ENCODE results near the gene KANTR.

The KANTR gene

GRCh38 chrX:53088136-53088974 is 5.6 kb upstream of the KANTR start:
- Histone ChIP-seq H3K9me3 (ENCODE audit: control insufficient read depth, insufficient read depth, low read length) (no peaks in the 10 kb centered on the region), H3K9ac (ENCODE audit: low read depth, low read length) (peak overlapping the region; percentile 85), H3K36me3 (ENCODE audit: insufficient read depth, low read length) (peaks cover 6% of the 10 kb centered on the region; the same call in 1 of the 2 replicates), H3K4me1 (ENCODE audit: insufficient read depth, low read length) (peaks cover 7% of the 10 kb centered on the region)

- peaks cover 7% of the 10 kb centered on the region for H3K4me1 ChIP-seq (ENCODE audit: insufficient read depth, low read length)
- H3K9me3 ChIP-seq (ENCODE audit: control insufficient read depth, insufficient read depth, low read length): no peaks in the 10 kb centered on the region
- peaks cover 6% of the 10 kb centered on the region; the same call in 1 of the 2 replicates for H3K36me3 ChIP-seq (ENCODE audit: insufficient read depth, low read length)
- peak overlapping the region; percentile 85 for H3K9ac ChIP-seq (ENCODE audit: low read depth, low read length)
Observed at GRCh38 chrX:53089224-53089842, 4.6 kb upstream of the KANTR start.

- Histone ChIP-seq H3K9ac (ENCODE audit: low read depth, low read length) (no peak overlapping the region), H3K4me1 (ENCODE audit: insufficient read depth, low read length) (peaks cover 7% of the 10 kb centered on the region), H3K36me3 (ENCODE audit: insufficient read depth, low read length) (peaks cover 5% of the 10 kb centered on the region; the same call in 1 of the 2 replicates), H3K9me3 (ENCODE audit: control insufficient read depth, insufficient read depth, low read length) (no peaks in the 10 kb centered on the region)
Observed at GRCh38 chrX:53089925-53090324, 4.0 kb upstream of the KANTR start.

GRCh38 chrX:53091354-53091753 is 2.6 kb upstream of the KANTR start:
- Histone ChIP-seq H3K9ac (ENCODE audit: low read depth, low read length) (no peak overlapping the region), H3K4me1 (ENCODE audit: insufficient read depth, low read length) (peaks cover 7% of the 10 kb centered on the region), H3K9me3 (ENCODE audit: control insufficient read depth, insufficient read depth, low read length) (no peaks in the 10 kb centered on the region), H3K36me3 (ENCODE audit: insufficient read depth, low read length) (no peaks in the 10 kb centered on the region)

GRCh38 chrX:53093177-53093655 is 726 bp upstream of the KANTR start:
- Histone ChIP-seq H3K9me3 (ENCODE audit: control insufficient read depth, insufficient read depth, low read length) (no peaks in the 10 kb centered on the region), H3K36me3 (ENCODE audit: insufficient read depth, low read length) (no peaks in the 10 kb centered on the region), H3K9ac (ENCODE audit: low read depth, low read length) (peak overlapping the region; percentile 80), H3K4me1 (ENCODE audit: insufficient read depth, low read length) (no peaks in the 10 kb centered on the region; the same call in 1 of the 2 replicates)

GRCh38 chrX:53094582-53094905 is 602 bp downstream of the KANTR start:
- Histone ChIP-seq H3K9me3 (ENCODE audit: control insufficient read depth, insufficient read depth, low read length) (no peaks in the 10 kb centered on the region), H3K9ac (ENCODE audit: low read depth, low read length) (peak overlapping the region; percentile 80), H3K36me3 (ENCODE audit: insufficient read depth, low read length) (no peaks in the 10 kb centered on the region), H3K4me1 (ENCODE audit: insufficient read depth, low read length) (no peaks in the 10 kb centered on the region; the same call in 1 of the 2 replicates)

GRCh38 chrX:53095796-53096195 is 1.9 kb downstream of the KANTR start:
- no peaks in the 10 kb centered on the region for H3K9me3 ChIP-seq (ENCODE audit: control insufficient read depth, insufficient read depth, low read length)
- no peaks in the 10 kb centered on the region for H3K36me3 ChIP-seq (ENCODE audit: insufficient read depth, low read length)
- no peak overlapping the region for H3K9ac ChIP-seq (ENCODE audit: low read depth, low read length)
- no peaks in the 10 kb centered on the region; the same call in 1 of the 2 replicates for H3K4me1 ChIP-seq (ENCODE audit: insufficient read depth, low read length)

- Histone ChIP-seq H3K9me3 (ENCODE audit: control insufficient read depth, insufficient read depth, low read length) (no peaks in the 10 kb centered on the region), H3K9ac (ENCODE audit: low read depth, low read length) (no peak overlapping the region), H3K4me1 (ENCODE audit: insufficient read depth, low read length) (no peaks in the 10 kb centered on the region), H3K36me3 (ENCODE audit: insufficient read depth, low read length) (no peaks in the 10 kb centered on the region)
Observed at GRCh38 chrX:53114864-53115549, 21.1 kb downstream of the KANTR start.

- Histone ChIP-seq H3K9ac (ENCODE audit: low read depth, low read length) (no peak overlapping the region), H3K4me1 (ENCODE audit: insufficient read depth, low read length) (no peaks in the 10 kb centered on the region), H3K9me3 (ENCODE audit: control insufficient read depth, insufficient read depth, low read length) (no peaks in the 10 kb centered on the region), H3K36me3 (ENCODE audit: insufficient read depth, low read length) (no peaks in the 10 kb centered on the region)
Observed at GRCh38 chrX:53115550-53115874, 21.6 kb downstream of the KANTR start.

- no peaks in the 10 kb centered on the region for H3K9me3 ChIP-seq (ENCODE audit: control insufficient read depth, insufficient read depth, low read length)
- H3K36me3 ChIP-seq (ENCODE audit: insufficient read depth, low read length): no peaks in the 10 kb centered on the region
- H3K4me1 ChIP-seq (ENCODE audit: insufficient read depth, low read length): no peaks in the 10 kb centered on the region
- H3K9ac ChIP-seq (ENCODE audit: low read depth, low read length): no peak overlapping the region
Observed at GRCh38 chrX:53116101-53116500, 22.2 kb downstream of the KANTR start.

- Histone ChIP-seq H3K9ac (ENCODE audit: low read depth, low read length) (no peak overlapping the region), H3K36me3 (ENCODE audit: insufficient read depth, low read length) (no peaks in the 10 kb centered on the region), H3K9me3 (ENCODE audit: control insufficient read depth, insufficient read depth, low read length) (no peaks in the 10 kb centered on the region; the same call in 1 of the 2 replicates), H3K4me1 (ENCODE audit: insufficient read depth, low read length) (no peaks in the 10 kb centered on the region)
Observed at GRCh38 chrX:53122013-53122412, 28.1 kb downstream of the KANTR start.

- Histone ChIP-seq H3K4me1 (ENCODE audit: insufficient read depth, low read length) (no peaks in the 10 kb centered on the region), H3K36me3 (ENCODE audit: insufficient read depth, low read length) (no peaks in the 10 kb centered on the region), H3K9me3 (ENCODE audit: control insufficient read depth, insufficient read depth, low read length) (no peaks in the 10 kb centered on the region; the same call in 1 of the 2 replicates), H3K9ac (ENCODE audit: low read depth, low read length) (no peak overlapping the region)
Observed at GRCh38 chrX:53125506-53125905, 31.6 kb downstream of the KANTR start.

GRCh38 chrX:53126377-53126776 is 32.4 kb downstream of the KANTR start:
- Histone ChIP-seq H3K9ac (ENCODE audit: low read depth, low read length) (no peak overlapping the region), H3K4me1 (ENCODE audit: insufficient read depth, low read length) (no peaks in the 10 kb centered on the region), H3K36me3 (ENCODE audit: insufficient read depth, low read length) (no peaks in the 10 kb centered on the region), H3K9me3 (ENCODE audit: control insufficient read depth, insufficient read depth, low read length) (no peaks in the 10 kb centered on the region; the same call in 1 of the 2 replicates)

GRCh38 chrX:53128097-53128749 is 34.3 kb downstream of the KANTR start:
- Histone ChIP-seq H3K9ac (ENCODE audit: low read depth, low read length) (no peak overlapping the region), H3K4me1 (ENCODE audit: insufficient read depth, low read length) (no peaks in the 10 kb centered on the region), H3K9me3 (ENCODE audit: control insufficient read depth, insufficient read depth, low read length) (no peaks in the 10 kb centered on the region; the same call in 1 of the 2 replicates)

More at GRCh38 chrX:53128097-53128749, 34.3 kb downstream of the KANTR start:
- no peaks in the 10 kb centered on the region for H3K36me3 ChIP-seq (ENCODE audit: insufficient read depth, low read length)
